H1 (cell line): ENCODE results near the gene MAN2A1. TPM values are rescaled to one million over a fixed set of nuclear protein-coding genes. Genes with fewer than 3 reads are reported as not detected.

Experiments used
- CTCF ChIA-PET: fragments of 300-600 bp; sonication (Branson Sonifier 250); formaldehyde crosslinking; loops from one replicate; lab custom pipeline; 2021; ENCODE audit not compliant: partially characterized antibody; lab: Charles Lee
- POLR2A ChIA-PET: fragments of 300-600 bp; sonication (Branson Sonifier 250); formaldehyde crosslinking; loops from one replicate; lab custom pipeline; 2021; ENCODE audit warnings: inconsistent platforms; ENCODE audit not compliant: partially characterized antibody; lab: Charles Lee
- DNase-seq, 2 experiments: peaks; one replicate each; pipeline versions ENCODE4 v3.0.0 to v3.0.0-alpha.2; 2010 to 2022; ENCODE audit warnings: low spot score in 2 of 2, low read depth in 1 of 2, mixed read lengths in 1 of 2
- FAIRE-seq: peaks from 2 replicates; lab custom pipeline; 2011; peaks lifted over from hg19 to GRCh38; lab: Jason Lieb, UNC
- H2AFZ ChIP-seq: 2 replicates; pipeline ENCODE4 v1.8.1; 2012; ENCODE audit warnings: low read length, inconsistent platforms
- H2AK5ac ChIP-seq: 2 replicates; pipeline ENCODE4 v1.6.1; 2013; ENCODE audit warnings: low read depth, low read length
- H2BK120ac ChIP-seq: replicated peaks from 2 replicates; pipeline ENCODE3; 2013; ENCODE audit warnings: low read depth, low read length, inconsistent platforms
- H2BK12ac ChIP-seq: 2 replicates; pipeline ENCODE4 v1.6.1; 2013; ENCODE audit warnings: low read depth, low read length
- H2BK15ac ChIP-seq: 2 replicates; pipeline ENCODE4 v1.6.1; 2013; ENCODE audit warnings: low read length
- H2BK20ac ChIP-seq: 2 replicates; pipeline ENCODE4 v1.6.1; 2013; ENCODE audit warnings: low read length
- H2BK5ac ChIP-seq: 2 replicates; pipeline ENCODE4 v1.6.1; 2013; ENCODE audit warnings: low read depth, low read length
- H3K14ac ChIP-seq: 2 replicates; pipeline ENCODE4 v1.6.1; 2013; ENCODE audit warnings: inconsistent platforms; ENCODE audit not compliant: insufficient read length
- H3K18ac ChIP-seq: 2 replicates; pipeline ENCODE4 v1.6.1; 2013; ENCODE audit warnings: low read length; ENCODE audit errors: extremely low read depth
- H3K23ac ChIP-seq: 2 replicates; pipeline ENCODE4 v1.6.1; 2013; ENCODE audit warnings: inconsistent platforms; ENCODE audit not compliant: insufficient read length
- H3K23me2 ChIP-seq: 2 replicates; pipeline ENCODE4 v1.6.1; 2013; ENCODE audit warnings: low read depth, low read length
- H3K27ac ChIP-seq: 2 replicates; pipeline ENCODE4 v1.6.1; 2011; ENCODE audit warnings: low read depth, low read length, inconsistent platforms
- H3K27me3 ChIP-seq, 4 experiments: replicated peaks in 1 of 4; 1 replicate in 1 of 4; 2 replicates in 3 of 4; pipeline versions ENCODE4 v1.6.1 to v1.8.1; 2011 to 2013; ENCODE audit warnings: low read length in 3 of 4, mild to moderate bottlenecking in 3 of 4, inconsistent platforms in 2 of 4, mixed read lengths in 2 of 4, moderate library complexity in 1 of 4; ENCODE audit not compliant: control insufficient read depth in 3 of 4, insufficient read depth in 3 of 4; ENCODE audit errors: extremely low read depth in 1 of 4
- H3K36me3 ChIP-seq, 4 experiments: 2 replicates each; pipeline versions ENCODE4 v1.6.1 to v1.8.1; 2011 to 2013; ENCODE audit warnings: mild to moderate bottlenecking in 4 of 4, low read length in 3 of 4, moderate library complexity in 2 of 4, control low read depth in 1 of 4, inconsistent platforms in 1 of 4; ENCODE audit not compliant: insufficient read depth in 4 of 4, control insufficient read depth in 2 of 4
- H3K4ac ChIP-seq: replicated peaks from 2 replicates; pipeline ENCODE3; 2013; ENCODE audit warnings: low read length, low read depth, mixed read lengths, inconsistent platforms; ENCODE audit not compliant: insufficient read length
- H3K4me1 ChIP-seq, 4 experiments: replicated peaks in 1 of 4; 1 replicate in 1 of 4; 2 replicates in 3 of 4; pipeline versions ENCODE4 v1.6.1 to v1.8.1; 2011 to 2013; ENCODE audit warnings: low read length in 3 of 4, inconsistent platforms in 2 of 4, mixed read lengths in 1 of 4; ENCODE audit not compliant: insufficient read depth in 4 of 4, control insufficient read depth in 3 of 4
- H3K4me2 ChIP-seq, 2 experiments: 2 replicates each; pipeline versions ENCODE4 v1.6.1 to v1.8.1; 2011 to 2013; ENCODE audit warnings: low read depth in 2 of 2, low read length in 2 of 2, control low read depth in 1 of 2, inconsistent platforms in 1 of 2, mild to moderate bottlenecking in 1 of 2; ENCODE audit not compliant: insufficient read depth in 1 of 2
- H3K4me3 ChIP-seq, 4 experiments: fragments of 200-600, 300-600 bp in 1 of 4; sonication (generic), shearing (Covaris generic), sonication (Bioruptor Twin) in 1 of 4; 2 replicates each; pipeline versions ENCODE4 v1.5.1 to v1.8.1; 2011 to 2016; ENCODE audit warnings: low read length in 4 of 4, low read depth in 3 of 4, control low read depth in 2 of 4, inconsistent platforms in 2 of 4, mild to moderate bottlenecking in 2 of 4, mixed read lengths in 1 of 4, moderate library complexity in 1 of 4; ENCODE audit not compliant: insufficient read depth in 2 of 4; ENCODE audit errors: extremely low read depth in 1 of 4
- H3K56ac ChIP-seq: replicated peaks from 2 replicates; pipeline ENCODE3; 2013; ENCODE audit warnings: low read depth, mild to moderate bottlenecking, mixed read lengths, low read length, inconsistent platforms; ENCODE audit not compliant: insufficient read length
- H3K79me1 ChIP-seq: 2 replicates; pipeline ENCODE4 v1.6.1; 2013; ENCODE audit warnings: low read depth, low read length, control low read depth
- H3K79me2 ChIP-seq, 2 experiments: 2 replicates each; pipeline versions ENCODE4 v1.6.1 to v1.8.1; 2012 to 2013; ENCODE audit warnings: low read length in 2 of 2, mild to moderate bottlenecking in 2 of 2, inconsistent platforms in 1 of 2; ENCODE audit not compliant: insufficient read depth in 2 of 2, control insufficient read depth in 1 of 2
- H3K9ac ChIP-seq, 4 experiments: replicated peaks in 1 of 4; 1 replicate in 1 of 4; 2 replicates in 3 of 4; pipeline versions ENCODE4 v1.6.1 to v1.8.1; 2011 to 2013; ENCODE audit warnings: low read depth in 3 of 4, low read length in 3 of 4, control low read depth in 2 of 4, mild to moderate bottlenecking in 2 of 4, moderate library complexity in 2 of 4, inconsistent platforms in 1 of 4; ENCODE audit errors: extremely low read depth in 1 of 4
- H3K9me3 ChIP-seq, 2 experiments: 2 replicates each; pipeline versions ENCODE4 v1.6.1 to v1.8.1; 2012 to 2013; ENCODE audit warnings: mild to moderate bottlenecking in 2 of 2, moderate library complexity in 2 of 2, control low read depth in 1 of 2, inconsistent platforms in 1 of 2, low read depth in 1 of 2, low read length in 1 of 2, mixed read lengths in 1 of 2; ENCODE audit not compliant: insufficient read depth in 2 of 2
- H4K20me1 ChIP-seq, 2 experiments: replicated peaks in 1 of 2; 2 replicates each; pipeline versions ENCODE3 to v1.8.1; 2011 to 2013; ENCODE audit warnings: inconsistent platforms in 2 of 2, low read length in 2 of 2, mild to moderate bottlenecking in 1 of 2; ENCODE audit not compliant: insufficient read depth in 2 of 2, control insufficient read depth in 1 of 2
- H4K5ac ChIP-seq: 2 replicates; pipeline ENCODE4 v1.6.1; 2013; ENCODE audit warnings: low read length, low read depth, mixed read lengths, inconsistent platforms; ENCODE audit not compliant: insufficient read length
- H4K8ac ChIP-seq: 2 replicates; pipeline ENCODE4 v1.8.0; 2013; ENCODE audit warnings: mild to moderate bottlenecking, moderate library complexity, low read length, inconsistent platforms; ENCODE audit not compliant: insufficient read depth; ENCODE audit errors: extremely low read depth
- H4K91ac ChIP-seq: replicated peaks from 2 replicates; pipeline ENCODE3; 2013; ENCODE audit warnings: low read length, mixed read lengths, inconsistent platforms; ENCODE audit not compliant: insufficient read length
- CHD1 ChIP-seq: IDR thresholded peaks from 2 replicates; pipeline ENCODE4 v1.6.1; 2012; ENCODE audit warnings: low read depth, low read length, improper control_type of control experiment
- CREB1 ChIP-seq: IDR thresholded peaks from 2 replicates; pipeline ENCODE4 v1.6.1; 2012; ENCODE audit warnings: inconsistent platforms
- SAP30 ChIP-seq: fragments of 300-600 bp; sonication (generic); IDR thresholded peaks from 2 replicates; pipeline ENCODE4 v1.7.1; 2012; ENCODE audit warnings: low read length, moderate library complexity, mild to moderate bottlenecking, inconsistent platforms; ENCODE audit not compliant: insufficient read depth, insufficient replicate concordance
- SIX5 ChIP-seq: IDR thresholded peaks from 2 replicates; pipeline ENCODE4 v1.6.1; 2011; ENCODE audit warnings: mild to moderate bottlenecking, low read depth, low read length
- WGBS, 2 experiments: shearing (Covaris generic) in 1 of 2; methylation state at CpG; one replicate each; pipeline versions ENCODE4 v1.1.6 to v1.1.7; 2013 to 2015; ENCODE audit warnings: low lambda C conversion rate in 2 of 2, mixed read lengths in 2 of 2, inconsistent platforms in 1 of 2, low coverage in 1 of 2, missing lambda C conversion rate in 1 of 2; ENCODE audit not compliant: insufficient replicate concordance in 2 of 2, insufficient coverage in 1 of 2, insufficient read length in 1 of 2; ENCODE audit errors: extremely low coverage in 1 of 2, missing lambda C conversion rate in 1 of 2; 5-methylcytosine and 5-hydroxymethylcytosine counted together
- polyA plus RNA-seq, 7 experiments: library from polyadenylated mRNA; depleted of rRNA in 3 of 7; stranded (reverse) in 5 of 7; unstranded in 2 of 7; fragments of >200 nt in 5 of 7; fragments of 200-250 nt in 2 of 7; gene quantifications; 1 replicate in 5 of 7; 2 replicates in 1 of 7; 4 replicates in 1 of 7; pipeline versions ENCODE4 v1.2.1 to v1.2.3, GENCODE V29; 2011 to 2013; ENCODE audit warnings: missing spikeins in 2 of 7, mixed read lengths in 2 of 7
- total RNA-seq: library from RNA; stranded (reverse); fragmentation: NEBNext Ultra II Directional; extraction: Animal tissue kit (Norgen Biotek cat#: 25700); gene quantifications from 2 replicates; pipeline ENCODE4 v1.2.1, GENCODE V29; 2021

MAN2A1 gene
- total and polyA plus RNA-seq, 2 of the 8 experiments (the other 6 are each of a cell fraction or from before 2014, with no cell fraction given), result 29.1 to 102 TPM

DNA sequence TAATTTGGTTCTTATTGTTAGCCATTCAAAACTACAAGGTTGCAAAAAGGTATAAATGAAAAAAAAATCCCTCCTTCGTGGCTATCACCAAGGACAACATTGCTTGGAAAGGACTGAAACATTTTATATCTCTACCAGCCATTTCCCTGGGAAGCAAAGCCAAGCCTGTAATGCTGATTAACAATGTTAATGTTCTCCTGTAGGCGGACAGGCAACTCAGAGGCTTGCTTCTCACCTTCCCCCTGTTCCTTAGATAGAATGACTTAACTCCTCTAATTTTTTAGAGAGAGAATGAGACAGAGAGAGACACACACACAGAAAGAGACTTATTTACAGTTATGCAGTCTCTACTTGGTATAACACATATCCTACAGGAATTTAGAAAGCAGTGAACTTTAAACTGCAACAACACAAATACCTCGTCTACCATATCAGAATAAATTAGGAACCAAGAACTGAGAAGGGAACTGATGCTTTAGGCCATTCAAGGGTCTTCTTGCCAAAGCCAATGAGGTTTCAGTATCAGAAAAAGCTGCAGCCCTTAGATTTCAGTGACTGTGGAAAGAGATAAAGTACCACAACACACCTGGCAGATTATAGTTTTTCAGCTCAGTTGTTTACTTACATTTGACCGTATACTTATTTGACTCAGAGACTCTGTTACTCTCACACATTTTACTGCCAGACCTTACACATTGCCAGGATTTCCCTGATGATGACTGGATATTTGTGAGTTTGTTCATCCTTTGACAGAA, 20.9 kb upstream of the MAN2A1 start:
- no peaks in the 10 kb centered on the region for H3K9me3 ChIP-seq
- H2BK20ac ChIP-seq, result no peak overlapping the region
- H3K14ac ChIP-seq, result no peak overlapping the region
- no peak overlapping the region for H4K8ac ChIP-seq
- 0 out of 2 replicates have a peak overlapping the region, but pooled peaks have one; percentile 34 for H2AFZ ChIP-seq
- H2BK120ac ChIP-seq, result no peak overlapping the region
- DNase-seq, result no peak
- no peak overlapping the region for H3K4ac ChIP-seq
- H3K18ac ChIP-seq, result no peak overlapping the region
- H3K23me2 ChIP-seq, result no peaks in the 10 kb centered on the region
- H3K23ac ChIP-seq, result no peak overlapping the region
- H4K20me1 ChIP-seq, result no peaks in the 10 kb centered on the region
- no peak overlapping the region for H3K4me2 ChIP-seq
- no peak for FAIRE-seq
- H3K79me2 ChIP-seq, result no peaks in the 10 kb centered on the region
- no peak overlapping the region for H4K91ac ChIP-seq
- no peak overlapping the region for H3K56ac ChIP-seq
- POLR2A ChIA-PET, result no interaction called here
- H2BK12ac ChIP-seq, result no peak overlapping the region
- H3K36me3 ChIP-seq, result no peaks in the 10 kb centered on the region
- no peak overlapping the region for H3K9ac ChIP-seq
- no peak for TF ChIP-seq CREB1
- no peak for TF ChIP-seq SAP30
- TF ChIP-seq CHD1, result no peak
- TF ChIP-seq SIX5, result no peak
- TF ChIP-seq, all 59 proteins: peak for 0
- H3K27me3 ChIP-seq, result no peaks in the 10 kb centered on the region
- no peak overlapping the region for H3K4me3 ChIP-seq
- 0 out of 7 replicates have a peak, but pooled peaks cover 0 to 2% (median under 1%) of the 10 kb centered on the region in 4 experiments for H3K4me1 ChIP-seq
- H3K27ac ChIP-seq, result no peak overlapping the region
- 79% methylated on average over 4 of the region's 4 CpGs; no CpG with 5 or more reads in 1 of the 2 experiments for WGBS, 2 experiments
- no peaks in the 10 kb centered on the region for H3K79me1 ChIP-seq
- CTCF ChIA-PET, result no interaction called here
- no peak overlapping the region for H4K5ac ChIP-seq
- H2AK5ac ChIP-seq, result no peak overlapping the region
- no peak overlapping the region for H2BK15ac ChIP-seq
- no peak overlapping the region for H2BK5ac ChIP-seq
